CD4-positive, alpha-beta T cell treated with Interleukin-6 for 4 hours (primary cell): ENCODE data around the gene PDGFB.
A peak's percentile ranks its signal among the peaks of the same experiment; 100 is the strongest.

ENCODE experiments used
- DNase-seq: peaks from one replicate; pipeline ENCODE4 v3.0.0-alpha.2; 2020; ENCODE audit warnings: mixed read lengths

PDGFB gene

DNA sequence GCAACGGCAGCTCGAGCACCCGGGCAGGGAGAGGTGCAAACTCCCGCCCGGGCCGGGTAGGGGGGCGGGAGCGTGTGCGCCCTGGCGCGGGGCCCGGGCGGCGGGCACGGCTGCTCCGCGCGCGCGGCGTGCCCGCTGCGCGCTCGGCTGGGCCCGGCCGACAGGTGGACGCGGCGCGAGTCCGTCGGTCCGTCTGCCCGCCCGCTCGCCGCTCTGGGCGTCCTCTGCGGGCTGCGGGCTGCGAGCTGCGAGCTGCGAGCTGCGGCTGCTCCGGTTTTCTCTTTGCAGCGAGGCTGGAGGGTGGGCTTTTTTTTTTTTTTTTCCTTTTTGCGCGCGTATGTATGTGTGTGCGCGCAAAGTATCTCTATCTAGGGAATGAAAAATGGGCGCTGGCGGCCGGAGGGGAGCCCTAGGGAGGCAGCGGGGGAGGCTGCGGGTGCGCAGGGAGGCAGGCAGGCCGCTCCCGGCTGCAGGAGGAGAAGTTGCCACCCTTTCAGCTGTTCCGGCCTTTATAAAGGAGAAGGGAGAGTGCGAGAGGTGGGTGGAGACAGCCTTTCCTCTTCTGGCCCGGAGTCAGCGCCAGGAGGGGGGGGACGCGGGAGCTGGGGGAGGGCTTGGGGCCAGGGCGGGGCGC, at the start of gene PDGFB:
Gene PDGFB (minus strand): TSS at position 487 of the 634 bp plus-strand sequence. CDS start 1,019 bp downstream, outside the sequence.
- peak; percentile 37 for DNase-seq

DNA sequence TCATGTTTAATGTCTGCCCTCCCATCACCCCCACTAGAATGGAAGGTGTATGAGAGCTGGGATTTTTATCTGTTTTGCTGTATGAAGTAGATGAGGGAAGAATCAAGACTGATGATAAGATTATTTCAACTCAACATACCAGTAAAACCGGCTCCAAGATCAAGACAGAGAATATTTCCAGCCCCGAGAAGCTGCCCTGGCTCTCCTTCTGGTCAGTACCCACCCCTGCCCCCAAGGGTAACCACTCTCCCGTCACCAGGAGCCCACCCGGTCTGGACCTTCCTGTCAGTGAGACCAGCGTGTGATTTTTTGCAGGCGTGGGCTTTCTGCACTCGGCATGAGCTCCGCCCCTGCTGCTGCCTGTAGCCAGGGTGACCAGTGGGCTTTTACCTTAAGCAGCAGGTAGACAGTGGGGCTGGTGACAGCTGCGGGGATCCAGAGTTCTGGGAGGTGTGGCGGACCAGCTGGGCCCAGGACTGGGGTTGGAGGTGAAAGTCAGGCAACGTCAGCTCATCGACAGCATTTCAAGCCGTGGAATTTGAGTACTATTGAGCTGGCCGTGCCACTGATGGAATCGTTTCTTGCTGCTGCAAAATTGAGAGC, 49.1 kb upstream of the PDGFB start:
- no peak for DNase-seq

- no peak for DNase-seq
These were observed 47.8 kb upstream of the PDGFB start for GRCh38 chr22:39292561-39293074.

DNA sequence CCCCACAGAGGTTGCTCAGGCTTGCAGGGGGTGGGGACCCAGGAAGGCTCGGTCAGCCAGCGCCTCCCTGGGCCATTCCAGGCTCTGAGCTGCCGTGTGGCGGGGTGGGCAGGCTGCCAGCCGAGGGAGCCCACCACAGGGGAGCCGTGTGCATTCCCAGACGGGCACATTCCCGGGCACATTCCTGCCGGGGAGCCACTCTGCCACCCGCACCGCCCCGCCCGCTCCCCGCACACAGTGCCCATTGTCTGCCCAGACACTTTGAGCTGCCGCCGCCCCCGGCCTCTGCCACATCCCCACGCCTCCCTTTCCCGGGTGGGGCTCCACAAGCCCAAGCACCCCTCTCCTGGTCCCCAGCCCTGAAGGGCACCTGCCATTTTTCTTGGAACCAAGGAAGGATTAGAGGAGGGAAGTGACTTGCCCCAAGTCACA, 47.3 kb upstream of the PDGFB start:
- DNase-seq: no peak

- DNase-seq: no peak
These were observed 46.7 kb upstream of the PDGFB start for GRCh38 chr22:39291523-39291922.

DNA sequence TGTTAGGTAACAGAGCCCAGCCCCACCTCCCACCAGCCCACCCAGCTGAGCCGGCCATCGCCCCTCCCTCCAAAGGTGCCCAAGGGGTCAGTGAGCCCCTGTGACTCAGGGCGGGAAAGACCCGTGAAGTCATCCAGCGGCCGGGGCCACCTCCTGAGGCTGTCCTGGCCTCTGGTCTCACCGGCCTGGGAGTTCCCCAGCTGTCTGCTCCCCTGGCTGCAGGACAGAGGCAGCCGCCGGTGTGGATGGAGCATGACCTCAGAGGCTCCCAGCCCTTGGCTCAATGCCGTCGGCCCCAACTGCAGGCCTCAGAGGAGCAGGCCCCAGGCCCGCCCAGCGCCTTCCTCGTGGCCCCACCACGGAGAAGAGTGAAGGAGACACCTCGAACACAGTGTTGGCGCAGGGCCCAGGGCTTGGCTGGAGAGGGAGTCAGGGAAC, 46.0 kb upstream of the PDGFB start:
- no peak for DNase-seq

DNA sequence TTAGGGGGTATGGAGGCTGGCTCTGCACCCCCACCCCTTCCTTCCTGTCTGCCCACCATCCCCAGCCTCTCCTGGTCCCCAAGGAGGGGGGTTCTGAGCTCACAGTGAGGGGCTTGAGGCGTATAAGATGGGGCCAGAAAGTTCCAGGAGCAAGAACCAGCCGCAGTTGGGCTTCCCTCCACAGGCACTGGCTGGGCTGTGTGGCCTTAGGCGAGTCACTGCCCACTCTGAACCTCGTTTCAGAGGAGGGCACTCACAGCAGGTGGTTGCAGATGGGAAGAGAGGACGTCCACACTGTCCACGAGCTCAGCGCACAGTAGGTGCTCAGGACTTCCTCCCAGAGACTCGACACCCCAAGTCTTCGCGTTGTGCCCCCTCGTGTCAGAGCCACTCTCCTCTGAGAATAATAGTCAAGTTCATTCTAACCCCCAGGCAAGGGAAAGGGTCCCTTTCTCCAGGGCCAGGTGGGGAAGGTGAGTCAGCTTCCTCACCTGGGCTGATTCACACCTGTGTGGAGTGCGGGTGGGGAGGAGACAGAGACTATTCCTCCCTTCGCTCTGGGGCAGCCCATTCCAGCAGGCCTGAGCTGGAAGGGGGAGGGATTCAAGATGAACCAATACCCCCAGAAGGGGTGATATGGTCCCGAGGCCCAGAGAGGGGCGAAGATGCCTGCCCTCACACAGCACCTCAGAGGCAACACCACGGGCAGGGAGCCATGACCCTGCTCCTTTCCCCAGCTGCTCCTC, 45.4 kb upstream of the PDGFB start:
- no peak for DNase-seq

DNA sequence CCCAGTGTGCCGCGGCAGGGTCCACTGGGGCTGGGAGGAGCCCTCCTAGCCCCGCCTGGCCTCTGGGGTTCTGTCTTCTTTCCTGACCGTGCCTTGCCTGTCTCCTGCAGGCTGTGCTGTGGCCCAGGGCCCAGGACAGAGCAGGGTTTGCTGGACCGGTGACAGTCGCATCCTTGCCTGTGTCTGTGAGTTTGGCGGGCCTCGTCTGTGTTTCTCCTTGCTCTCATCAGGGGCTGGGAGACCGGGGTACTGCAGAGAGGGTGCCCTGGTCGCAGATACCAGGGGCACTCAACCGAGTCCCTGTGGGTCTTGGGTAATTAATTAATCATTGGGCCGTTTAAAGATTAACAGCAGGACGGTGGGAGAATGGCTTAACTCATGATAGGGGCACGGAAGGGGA, 44.8 kb upstream of the PDGFB start:
- DNase-seq: no peak

GRCh38 chr22:39288135-39288898, 43.5 kb upstream of the PDGFB start:
- no peak for DNase-seq

DNA sequence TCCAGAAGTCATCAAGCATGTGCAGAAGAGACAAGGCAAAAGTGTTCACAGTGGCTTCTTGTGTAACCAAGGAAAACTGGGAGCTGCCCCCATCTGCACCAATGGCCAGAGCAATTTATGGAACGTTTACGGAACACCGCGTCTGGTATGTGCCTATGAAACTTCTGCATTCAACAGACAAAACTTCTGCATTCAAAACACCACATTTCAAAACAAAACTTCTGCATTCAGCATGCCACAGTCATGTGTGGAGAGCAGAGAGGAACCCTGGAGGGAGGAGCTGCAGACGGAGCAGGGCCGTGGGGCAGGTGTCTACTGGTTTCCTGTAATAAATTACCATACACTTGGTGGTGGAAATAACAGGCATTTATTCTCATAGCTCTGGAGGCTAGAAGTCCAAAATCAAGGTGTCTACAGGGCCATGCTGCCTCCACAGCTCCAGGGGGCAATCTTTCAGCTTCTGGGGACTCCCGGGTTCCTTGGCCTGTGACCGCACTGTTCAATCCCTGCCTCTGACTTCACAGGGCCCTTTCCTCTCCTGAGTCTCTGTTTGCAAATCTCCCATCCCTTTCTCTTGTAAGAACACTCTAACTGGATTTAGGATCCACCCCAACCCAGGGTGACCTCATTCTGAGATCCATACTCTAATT, 42.4 kb upstream of the PDGFB start:
- no peak for DNase-seq

DNA sequence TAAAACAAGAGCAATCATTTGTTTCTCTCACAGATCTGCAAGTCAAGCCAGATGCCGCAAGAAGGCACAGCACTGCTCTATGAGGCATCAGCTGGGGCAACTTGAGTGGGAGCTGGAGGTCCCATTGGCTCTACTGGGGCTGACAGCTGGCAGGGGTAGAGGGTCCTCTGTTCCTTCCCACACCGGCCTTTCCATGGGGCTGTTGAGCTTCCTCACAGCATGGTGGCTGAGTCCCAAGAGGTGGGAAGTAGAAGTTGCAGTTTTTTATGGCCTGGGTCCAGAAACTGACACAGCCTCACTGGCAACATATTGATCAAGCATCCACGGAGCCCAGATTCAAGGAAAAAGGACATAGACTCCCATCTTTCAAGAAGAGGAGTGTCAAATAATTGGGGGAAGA, 40.2 kb upstream of the PDGFB start:
- DNase-seq: no peak

GRCh38 chr22:39284142-39284980, 39.6 kb upstream of the PDGFB start:
- no peak for DNase-seq

DNA sequence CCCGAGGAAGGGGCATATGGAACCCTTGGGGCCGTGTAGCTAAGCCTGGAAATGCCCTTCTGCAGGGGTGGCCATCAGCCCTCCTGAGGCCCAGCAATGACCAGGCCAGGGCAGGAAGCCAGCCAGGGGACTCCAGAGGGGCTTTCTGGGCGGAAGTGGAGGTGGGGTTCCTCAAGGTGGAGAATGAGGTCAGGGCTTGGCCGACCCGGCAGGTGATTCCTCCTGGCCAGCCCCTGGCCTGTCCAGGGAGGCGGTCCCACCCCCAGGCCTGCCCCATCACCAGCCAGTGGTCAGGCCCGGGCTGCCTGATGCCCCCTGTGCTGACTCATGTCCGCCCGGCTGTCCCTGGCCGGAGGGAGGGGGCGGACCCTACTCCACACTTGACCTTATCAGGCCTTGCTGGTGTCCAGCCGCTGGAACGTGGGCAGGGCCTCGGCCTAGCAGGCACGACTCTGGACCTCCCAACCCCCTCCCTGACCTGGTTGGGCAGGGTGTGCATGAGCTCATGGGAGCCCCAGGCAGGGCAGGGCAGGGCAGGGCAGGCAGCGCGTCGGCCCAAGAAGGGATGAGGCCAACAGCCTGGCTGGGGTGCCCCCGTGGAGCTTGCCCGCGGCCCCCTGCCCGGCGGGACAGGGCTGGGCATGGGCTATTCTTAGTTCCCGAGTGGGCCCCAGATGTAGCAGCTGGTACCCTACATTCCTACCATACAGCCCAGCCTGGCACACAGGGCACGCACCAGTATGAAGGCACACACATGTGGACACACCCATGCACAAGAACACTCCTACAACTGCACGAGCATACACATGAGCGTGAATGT, 38.8 kb upstream of the PDGFB start:
- DNase-seq: no peak

GRCh38 chr22:39282645-39283321, 38.0 kb upstream of the PDGFB start:
- DNase-seq: no peak

DNA sequence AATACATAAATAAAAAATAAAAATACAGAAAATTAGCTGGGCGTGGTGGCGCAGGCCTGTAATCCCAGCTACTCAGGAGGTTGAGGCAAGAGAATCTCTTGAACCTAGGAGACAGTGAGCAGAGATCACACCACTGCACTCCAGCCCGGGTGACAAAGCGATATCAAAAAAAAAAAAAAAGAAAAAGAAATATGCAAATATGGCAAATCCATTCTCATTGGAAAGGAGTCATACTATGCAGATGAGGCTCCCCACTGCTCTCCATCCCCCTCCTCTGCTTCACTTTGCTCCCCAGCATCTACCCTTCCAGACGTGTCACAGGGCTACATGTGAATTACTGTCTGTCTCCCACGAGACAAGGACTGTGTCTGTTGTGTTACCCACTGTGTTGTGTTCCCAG, 36.3 kb upstream of the PDGFB start:
- no peak for DNase-seq

- DNase-seq: no peak
These were observed 35.5 kb upstream of the PDGFB start for GRCh38 chr22:39280250-39280649.

GRCh38 chr22:39279170-39279850, 34.5 kb upstream of the PDGFB start:
- no peak for DNase-seq

DNA sequence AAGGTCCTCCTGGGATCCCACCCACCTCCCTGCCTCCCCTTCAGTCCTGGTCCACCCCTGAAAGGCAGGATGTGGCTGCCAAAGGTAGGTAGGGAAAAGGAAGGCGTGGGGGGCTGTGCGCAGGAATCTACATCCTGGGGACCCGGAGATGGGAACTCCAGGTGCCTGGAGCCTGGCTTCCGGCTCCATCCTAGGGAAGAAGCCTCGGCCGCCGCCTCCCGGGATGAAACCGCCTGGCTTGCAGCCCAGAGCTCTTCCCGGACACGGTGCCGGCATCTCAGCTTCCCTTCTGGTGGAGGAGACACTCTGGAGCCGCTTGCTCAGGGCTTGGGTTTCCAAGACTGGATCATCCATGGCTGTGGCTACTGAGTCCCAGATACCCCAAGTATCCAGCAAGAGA, 33.3 kb upstream of the PDGFB start:
- no peak for DNase-seq

GRCh38 chr22:39277142-39277607, 32.4 kb upstream of the PDGFB start:
- DNase-seq: no peak
